Measurements from ENCODE around the gene ZNF569. TPM values are rescaled to one million over a fixed set of nuclear protein-coding genes. Genes with fewer than 3 reads are reported as not detected.

ZNF569 gene
- total and polyA plus RNA-seq, 2 of the 4 experiments (the other 2 are of a cell fraction), result 1.8 to 5.9 TPM

- Histone ChIP-seq H2BK20ac (ENCODE audit: low read depth, low read length) (no peak overlapping the region), H4K8ac (ENCODE audit: low read depth in 2 of 2, low read length in 2 of 2) (no peak overlapping the region), H3K4me1 (ENCODE audit: control insufficient read depth, insufficient read depth, low read length) (no peaks in the 10 kb centered on the region), H3K4me2 (ENCODE audit: low read depth, low read length) (no peak overlapping the region), H3K9me1 (ENCODE audit: insufficient read depth, low read length) (no peaks in the 10 kb centered on the region), H3K4ac (ENCODE audit: low read depth, low read length) (no peak overlapping the region), H2BK5ac (ENCODE audit: low read depth, low read length, poor library complexity, severe bottlenecking) (no peak overlapping the region), H3K9me3 (ENCODE audit: control insufficient read depth, insufficient read depth, low read length) (peaks cover 24% of the 10 kb centered on the region), H2BK120ac (ENCODE audit: low read depth, low read length) (no peak overlapping the region), H3K27ac (ENCODE audit: insufficient read depth, low read length) (no peak overlapping the region), H3K56ac (ENCODE audit: extremely low read depth, insufficient read depth, low read length) (no peak overlapping the region), H2BK15ac (ENCODE audit: low read depth, low read length) (no peak overlapping the region), H3K9ac (ENCODE audit: low read depth, low read length) (no peak overlapping the region), H4K91ac (ENCODE audit: insufficient read depth, low read depth, low read length) (no peak overlapping the region), H2AK5ac (ENCODE audit: low read depth, low read length) (no peak overlapping the region), H3K79me1 (ENCODE audit: low read depth in 1 of 2, low read length in 2 of 2) (no peaks in the 10 kb centered on the region), H3K18ac (ENCODE audit: low read depth, low read length) (no peak overlapping the region), H3K4me3 (ENCODE audit: insufficient read depth, low read depth, low read length) (no peak overlapping the region), H4K20me1 (ENCODE audit: insufficient read depth, low read length) (no peaks in the 10 kb centered on the region), H3K23ac (ENCODE audit: low read depth, low read length) (no peak overlapping the region), H3K14ac (replicated peaks; ENCODE audit: low read depth, low read length) (no peak overlapping the region), H2AFZ (replicated peaks; ENCODE audit: low read length, poor library complexity) (no peak overlapping the region), H3K36me3 (ENCODE audit: control insufficient read depth, insufficient read depth, low read length) (no peaks in the 10 kb centered on the region), H3K27me3 (ENCODE audit: control insufficient read depth, insufficient read depth, low read length) (no peaks in the 10 kb centered on the region), H2AK9ac (replicated peaks; ENCODE audit: low read depth, low read length, poor library complexity) (no peak overlapping the region), H4K5ac (ENCODE audit: low read depth, low read length) (no peak overlapping the region)
- in situ Hi-C loops (cut with MboI; ENCODE audit: low sequenced_read_pairs), result no loop called here
- no TSS peak for BruUV-seq (replicated peaks)
- DNase-seq (no peak), ATAC-seq (ENCODE audit: low read depth) (no peak)
- intact Hi-C loops (cut with micrococcal nuclease), result no loop called here
- no peak for TF ChIP-seq RCOR1 (IDR thresholded peaks at IDR 0.05; ENCODE audit: insufficient replicate concordance, low read length)
- TF ChIP-seq ELK1 (IDR thresholded peaks at IDR 0.05; ENCODE audit: borderline replicate concordance, low read depth, low read length), result no peak
- TF ChIP-seq MXI1 (IDR thresholded peaks at IDR 0.05; ENCODE audit: borderline replicate concordance, low read depth, low read length), result no peak
- no peak for TF ChIP-seq RFX5 (IDR thresholded peaks at IDR 0.05; ENCODE audit: low read depth, low read length)
- no peak for TF ChIP-seq FOS (IDR thresholded peaks at IDR 0.05; ENCODE audit: low read depth, low read length)
- no peak for TF ChIP-seq CEBPB (IDR thresholded peaks at IDR 0.05; ENCODE audit: low read depth, low read length)
- TF ChIP-seq MAZ (IDR thresholded peaks at IDR 0.05; ENCODE audit: borderline replicate concordance, low read depth, low read length), result no peak
- WGBS, 2 experiments (ENCODE audit: extremely low coverage in 2 of 2, insufficient read length in 1 of 2), result no CpG with 5 or more reads among the region's 3 CpGs
- CTCF ChIA-PET, result no interaction called here
- dilution Hi-C loops (cut with HindIII; ENCODE audit: low sequenced_read_pairs, unreplicated experiment), result no loop called here
- POLR2A ChIA-PET (ENCODE audit: unreplicated experiment), result no interaction called here
Measured at GRCh38 chr19:37492213-37492612, 25.0 kb upstream of the ZNF569 start.

All from IMR-90 (cell line).